Measurements from ENCODE around the gene ICE2. TPM values are rescaled to one million over a fixed set of nuclear protein-coding genes. Genes with fewer than 3 reads are reported as not detected.
A peak's percentile ranks its signal among the peaks of the same experiment; 100 is the strongest.

The ICE2 gene
- total RNA-seq, 1 donor from 2014 or later = 42.2 TPM

DNA sequence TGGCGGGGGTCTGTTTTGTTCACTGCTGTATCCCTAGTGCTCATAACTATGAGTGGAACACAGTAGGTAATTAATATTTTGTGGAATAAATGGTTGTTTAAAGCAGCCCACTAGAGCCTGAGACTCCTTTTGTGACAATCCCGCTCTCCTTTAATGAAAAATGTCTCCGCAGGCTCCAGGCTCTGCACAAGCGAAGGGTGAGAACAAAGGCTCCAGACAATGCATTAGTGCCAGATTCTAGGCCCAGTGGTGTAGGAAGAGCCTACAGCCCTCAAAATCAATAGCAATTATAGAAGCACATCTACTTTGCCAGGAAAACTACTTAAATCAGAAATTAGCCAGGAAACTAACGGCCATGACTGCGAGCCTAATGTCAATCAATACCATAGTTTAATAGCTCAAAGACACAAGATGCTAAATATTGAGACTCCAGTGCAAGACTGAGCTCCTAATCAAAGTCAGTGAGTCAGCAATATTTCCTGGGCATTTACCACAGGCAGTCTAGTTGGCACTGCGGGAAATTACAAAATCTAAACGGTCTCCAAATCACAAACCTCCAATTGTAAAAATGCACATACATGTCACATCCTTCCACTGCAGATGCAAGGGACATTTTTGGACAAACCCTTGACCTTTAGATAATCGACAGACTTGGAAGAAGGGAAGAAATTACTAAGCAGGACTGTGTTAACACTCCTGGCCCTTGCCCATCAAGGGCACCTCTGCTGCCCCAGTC, 83.5 kb downstream of the ICE2 start:
- peaks cover 4% of the 10 kb centered on the region for H3K36me3 Mint-ChIP-seq (ENCODE audit: low read depth, unreplicated experiment)
- no peak for DNase-seq (ENCODE audit: low spot score)
- no peak overlapping the region for H3K4me3 Mint-ChIP-seq (ENCODE audit: unreplicated experiment)
- H3K9me3 Mint-ChIP-seq (ENCODE audit: unreplicated experiment) = no peaks in the 10 kb centered on the region
- H3K4me1 Mint-ChIP-seq (ENCODE audit: unreplicated experiment) = peaks cover 58% of the 10 kb centered on the region
- peaks cover 13% of the 10 kb centered on the region for H3K27me3 Mint-ChIP-seq (ENCODE audit: unreplicated experiment)
- TF ChIP-seq CTCF (IDR thresholded peaks at IDR 0.05; ENCODE audit: unreplicated experiment) = no peak
- H3K27ac Mint-ChIP-seq (ENCODE audit: unreplicated experiment) = no peak overlapping the region

- Mint-ChIP-seq H3K36me3 (ENCODE audit: low read depth, unreplicated experiment) (peaks cover 4% of the 10 kb centered on the region), H3K4me1 (ENCODE audit: unreplicated experiment) (peaks cover 58% of the 10 kb centered on the region), H3K4me3 (ENCODE audit: unreplicated experiment) (no peak overlapping the region), H3K9me3 (ENCODE audit: unreplicated experiment) (no peaks in the 10 kb centered on the region), H3K27ac (ENCODE audit: unreplicated experiment) (peak overlapping the region; percentile 39), H3K27me3 (ENCODE audit: unreplicated experiment) (peaks cover 13% of the 10 kb centered on the region)
- no peak for TF ChIP-seq CTCF (IDR thresholded peaks at IDR 0.05; ENCODE audit: unreplicated experiment)
- DNase-seq (ENCODE audit: low spot score) = no peak
Observed at GRCh38 chr15:60394689-60395097, 84.2 kb downstream of the ICE2 start.

GRCh38 chr15:60392986-60393790, 85.8 kb downstream of the ICE2 start:
- no peak for TF ChIP-seq CTCF (IDR thresholded peaks at IDR 0.05; ENCODE audit: unreplicated experiment)
- H3K27ac Mint-ChIP-seq (ENCODE audit: unreplicated experiment) = peak overlapping the region; percentile 81
- H3K27me3 Mint-ChIP-seq (ENCODE audit: unreplicated experiment) = peaks cover 5% of the 10 kb centered on the region
- H3K9me3 Mint-ChIP-seq (ENCODE audit: unreplicated experiment) = no peaks in the 10 kb centered on the region
- H3K4me1 Mint-ChIP-seq (ENCODE audit: unreplicated experiment) = peaks cover 48% of the 10 kb centered on the region
- DNase-seq (ENCODE audit: low spot score) = no peak
- peak overlapping the region; percentile 27 for H3K4me3 Mint-ChIP-seq (ENCODE audit: unreplicated experiment)
- peaks cover 4% of the 10 kb centered on the region for H3K36me3 Mint-ChIP-seq (ENCODE audit: low read depth, unreplicated experiment)

GRCh38 chr15:60392601-60392985, 86.3 kb downstream of the ICE2 start:
- H3K4me3 Mint-ChIP-seq (ENCODE audit: unreplicated experiment) = no peak overlapping the region
- peaks cover 48% of the 10 kb centered on the region for H3K4me1 Mint-ChIP-seq (ENCODE audit: unreplicated experiment)
- H3K36me3 Mint-ChIP-seq (ENCODE audit: low read depth, unreplicated experiment) = peaks cover 4% of the 10 kb centered on the region
- DNase-seq (ENCODE audit: low spot score) = no peak
- no peaks in the 10 kb centered on the region for H3K9me3 Mint-ChIP-seq (ENCODE audit: unreplicated experiment)
- H3K27me3 Mint-ChIP-seq (ENCODE audit: unreplicated experiment) = peaks cover 4% of the 10 kb centered on the region
- H3K27ac Mint-ChIP-seq (ENCODE audit: unreplicated experiment) = peak overlapping the region; percentile 61
- no peak for TF ChIP-seq CTCF (IDR thresholded peaks at IDR 0.05; ENCODE audit: unreplicated experiment)

Measured in endothelial cell (in vitro differentiated cells).